Posterior cingulate gyrus (tissue), 11 donors: ENCODE data around the gene FLT1.

Source experiments
- DNase-seq, 10 donors: peaks; one replicate each; pipeline versions ENCODE4 v3.0.0 to v3.0.0-alpha.2; 2020 to 2021; ENCODE audit warnings: mixed read lengths in 3 of 10
- intact Hi-C: fragments of 100-400 bp; cut with DNase I; formaldehyde crosslinking; loops from one replicate; pipeline ENCODE4 v1.15.1; 2023

FLT1 gene

DNA sequence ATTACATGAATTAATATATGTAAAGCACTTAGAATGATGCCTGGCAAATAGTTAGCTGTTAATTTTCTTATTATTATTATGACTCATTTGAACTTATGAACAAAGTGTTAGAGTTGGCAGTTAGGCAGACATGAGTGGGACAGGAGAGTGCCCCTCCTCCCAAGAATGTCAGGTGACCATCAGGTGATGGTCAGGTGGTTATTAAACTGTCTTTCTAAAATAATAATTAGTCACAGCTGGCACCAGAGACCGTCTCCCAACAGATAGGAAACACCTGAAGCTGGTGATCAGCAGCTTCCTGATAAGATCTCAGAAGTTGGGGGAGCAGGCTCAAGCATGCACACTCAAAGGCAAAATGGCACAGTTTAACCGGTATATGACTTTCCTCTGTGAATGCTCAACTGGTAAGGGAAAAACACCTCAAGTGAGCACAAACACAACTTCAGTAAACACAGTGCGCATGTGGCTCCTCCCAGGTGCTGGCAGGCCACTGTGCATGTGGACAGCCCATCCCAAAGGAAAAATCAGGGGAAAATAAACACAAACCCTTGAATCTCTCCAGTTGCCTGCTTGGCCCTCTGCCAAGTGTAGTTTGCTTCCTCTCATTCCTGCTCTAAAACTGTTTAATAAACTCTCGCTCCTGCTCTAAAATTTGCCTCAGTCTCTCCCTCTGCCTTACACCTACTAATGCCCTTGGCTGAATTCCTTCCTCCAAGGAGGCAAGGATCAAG lies 54.0 kb downstream of the FLT1 start:
- intact Hi-C loops: no loop called here
- DNase-seq: no peak

DNA sequence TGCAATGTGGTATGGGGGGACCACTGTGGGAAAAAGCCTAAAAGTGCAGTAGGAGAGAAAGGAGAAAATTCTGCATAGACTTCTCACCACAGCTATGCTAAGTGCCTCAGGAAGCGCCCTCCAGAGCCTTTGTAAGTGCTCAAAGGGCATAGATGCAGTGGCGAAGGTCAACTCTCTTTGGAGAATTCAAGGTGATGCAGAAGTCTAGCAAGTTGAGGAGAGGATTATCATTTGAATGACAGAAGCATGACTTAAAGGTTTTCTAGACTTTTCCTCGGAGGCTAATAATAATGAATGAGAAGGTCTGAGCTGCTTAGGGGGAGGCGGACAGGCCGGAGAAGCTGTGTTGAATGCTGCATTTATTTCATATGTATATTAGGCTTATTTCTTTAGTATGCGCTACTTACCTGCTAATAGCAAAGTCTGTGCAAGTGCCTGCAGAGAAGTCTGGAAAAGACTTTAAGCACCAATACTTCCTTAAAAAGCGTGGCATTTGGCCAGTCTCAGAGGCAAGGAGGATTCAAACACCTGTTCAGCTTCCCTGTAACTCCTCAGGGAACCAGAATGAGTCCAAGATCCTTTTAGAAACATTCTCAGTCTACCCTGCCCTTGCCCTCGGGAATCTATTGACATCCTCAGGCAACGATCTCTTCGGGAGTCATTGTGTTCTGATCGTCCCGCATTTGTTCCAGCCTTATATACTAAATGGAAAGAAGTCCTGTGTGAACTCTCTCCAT lies 56.2 kb downstream of the FLT1 start:
- DNase-seq: no peak
- intact Hi-C loops: no loop called here

DNA sequence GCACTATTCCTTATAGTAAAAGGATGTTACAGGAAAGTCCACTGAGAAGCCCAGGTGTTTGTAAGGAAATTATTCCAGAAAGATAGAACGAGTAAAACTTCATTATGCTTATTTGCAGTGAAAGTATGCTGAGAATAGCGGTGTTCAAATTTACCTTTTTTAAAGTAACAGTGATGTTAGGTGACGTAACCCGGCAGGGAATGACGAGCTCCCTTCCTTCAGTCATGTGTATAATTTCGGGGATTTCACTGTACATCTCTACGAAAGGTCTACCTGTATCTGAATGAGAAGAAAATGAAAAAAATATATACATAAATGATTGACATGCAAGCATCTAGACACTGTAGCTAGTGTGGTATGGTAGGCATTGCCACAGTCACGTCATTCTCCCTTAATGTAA lies 56.9 kb downstream of the FLT1 start:
- intact Hi-C loops: no loop called here
- DNase-seq: no peak

DNA sequence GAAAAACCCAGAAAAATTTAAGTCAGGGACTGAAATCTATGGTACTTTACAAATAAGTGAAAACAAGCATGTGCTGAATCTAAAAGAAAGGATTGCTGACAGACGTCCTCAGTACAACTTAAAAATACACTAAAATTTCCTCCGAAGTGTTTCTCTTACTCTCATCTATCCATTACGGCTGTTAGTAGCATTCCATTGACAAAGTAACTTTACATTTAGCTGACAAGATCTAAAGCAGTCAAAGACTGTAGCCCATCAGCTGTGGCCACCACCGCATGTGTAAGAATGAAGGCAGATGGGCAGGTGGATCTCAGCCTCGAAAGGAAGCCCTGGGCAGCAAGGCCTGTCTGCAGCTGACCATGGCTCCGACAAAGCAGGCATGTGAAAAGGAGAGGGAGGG lies 59.0 kb downstream of the FLT1 start:
- DNase-seq: no peak
- intact Hi-C loops: no loop called here

DNA sequence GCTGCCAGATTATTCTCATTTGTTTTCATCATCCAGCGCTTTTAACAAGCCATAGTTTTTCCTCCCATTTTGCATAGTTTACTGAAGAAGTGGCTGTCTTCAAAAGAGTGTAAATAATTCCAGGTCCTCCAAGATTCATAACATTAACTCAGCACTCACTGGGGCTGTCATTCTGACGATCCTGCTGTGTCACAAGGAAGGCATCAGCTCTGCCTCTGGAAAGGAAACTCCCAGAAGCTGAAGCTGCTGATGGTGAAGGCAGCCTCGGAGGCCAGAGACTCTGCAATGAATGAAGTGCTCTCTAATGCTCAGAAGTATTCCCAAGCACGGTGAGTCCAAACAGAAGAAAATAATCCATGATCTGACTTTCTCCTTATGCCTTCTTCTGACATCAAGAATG lies 60.0 kb downstream of the FLT1 start:
- DNase-seq: no peak
- intact Hi-C loops: no loop called here

DNA sequence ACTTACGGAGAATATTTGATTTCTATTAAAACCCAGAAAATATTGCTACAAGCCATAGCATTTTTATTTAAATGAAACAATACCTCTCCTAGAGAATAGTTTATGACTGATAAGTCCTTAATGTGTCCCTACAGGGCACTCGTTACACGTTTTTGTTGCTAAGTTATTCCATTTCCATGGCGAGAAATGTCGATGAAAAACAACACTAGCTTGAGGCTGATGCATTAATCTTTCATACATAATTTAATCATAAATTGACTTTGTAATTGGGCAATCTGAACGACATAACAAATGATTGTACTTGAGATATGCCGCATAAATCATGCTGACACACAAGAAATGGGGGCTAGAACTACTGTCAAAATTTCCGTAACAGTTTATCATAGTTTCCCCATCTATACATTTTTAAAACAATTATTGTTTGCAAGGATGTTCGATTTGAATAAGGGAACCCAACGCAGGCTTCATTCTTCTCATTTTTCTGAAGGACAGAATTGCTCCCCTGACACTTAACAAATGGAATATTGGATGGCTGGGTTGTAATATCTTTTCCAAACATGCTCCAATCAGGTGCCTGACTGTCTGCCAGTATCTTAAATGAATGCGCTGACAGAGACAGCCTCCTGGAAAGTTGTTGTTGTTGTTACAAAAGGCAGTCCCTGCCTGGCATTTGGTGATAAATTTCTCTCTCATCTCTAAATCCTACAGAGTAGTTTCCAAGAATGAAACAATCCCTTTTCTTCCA lies 61.9 kb downstream of the FLT1 start:
- intact Hi-C loops: no loop called here
- DNase-seq: no peak

DNA sequence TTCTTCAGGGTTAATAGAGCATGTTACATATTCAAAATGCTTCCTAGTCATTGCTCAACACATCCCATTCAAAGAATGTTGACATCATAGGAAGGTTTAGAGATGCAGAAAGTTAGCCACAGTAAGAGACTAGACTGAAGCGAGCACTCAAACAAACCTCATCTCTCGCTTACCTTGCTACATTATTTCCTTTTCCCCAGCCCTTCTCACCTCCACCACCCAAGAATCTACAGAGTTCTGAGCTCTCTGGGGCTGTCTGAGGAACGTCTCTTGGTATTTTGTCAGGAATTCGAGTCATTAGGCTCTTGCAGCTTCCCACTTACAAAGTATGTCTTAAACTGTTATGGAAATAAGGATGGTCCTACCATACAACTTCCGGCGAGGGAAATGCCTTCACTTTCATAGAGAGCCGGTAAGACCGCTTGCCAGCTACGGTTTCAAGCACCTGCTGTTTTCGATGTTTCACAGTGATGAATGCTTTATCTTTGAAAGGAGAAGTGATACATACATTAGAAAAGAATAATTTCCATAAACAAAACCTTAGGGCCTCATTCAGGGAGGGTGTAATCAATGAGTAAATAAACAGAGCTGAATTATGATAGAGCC lies 65.1 kb downstream of the FLT1 start:
- intact Hi-C loops: no loop called here
- DNase-seq: no peak

DNA sequence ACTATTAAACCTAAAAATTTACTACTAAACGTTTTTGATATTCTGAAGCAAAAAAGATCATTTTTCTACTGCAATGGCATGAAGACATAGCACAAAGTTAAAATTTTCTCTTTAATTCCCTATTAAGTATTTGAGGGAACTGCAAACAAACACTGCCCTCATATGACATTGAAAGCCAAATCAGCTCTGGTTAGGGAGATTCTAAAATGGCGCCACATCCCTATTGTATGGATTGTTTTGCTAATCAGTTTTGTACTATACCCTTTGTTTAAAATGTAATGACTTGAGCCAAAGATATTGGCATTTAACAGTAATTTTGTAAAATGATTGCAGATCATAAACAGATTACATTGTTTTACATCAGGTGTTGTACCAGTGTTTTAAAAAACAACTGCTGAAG lies 65.8 kb downstream of the FLT1 start:
- intact Hi-C loops: no loop called here
- DNase-seq: no peak

DNA sequence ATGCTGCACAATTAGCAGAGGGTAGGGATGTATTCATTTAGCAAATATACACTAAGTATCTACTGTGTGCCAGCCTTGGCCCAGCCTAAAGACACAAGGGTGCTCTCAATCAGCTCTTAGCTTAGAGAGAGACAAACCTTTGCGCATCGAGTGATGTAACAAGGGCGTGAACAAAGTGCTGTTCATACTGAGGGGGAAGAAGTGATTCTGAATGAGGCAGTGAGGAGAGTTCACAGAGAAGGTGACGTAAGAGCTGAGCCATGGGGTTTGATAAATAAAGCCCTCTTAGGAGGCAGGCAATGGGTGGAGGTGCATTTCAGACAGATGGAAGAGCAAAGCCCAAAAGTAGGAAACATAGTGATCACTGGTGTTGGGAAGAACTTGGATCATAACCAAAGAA lies 68.5 kb downstream of the FLT1 start:
- DNase-seq: no peak
- intact Hi-C loops: no loop called here

DNA sequence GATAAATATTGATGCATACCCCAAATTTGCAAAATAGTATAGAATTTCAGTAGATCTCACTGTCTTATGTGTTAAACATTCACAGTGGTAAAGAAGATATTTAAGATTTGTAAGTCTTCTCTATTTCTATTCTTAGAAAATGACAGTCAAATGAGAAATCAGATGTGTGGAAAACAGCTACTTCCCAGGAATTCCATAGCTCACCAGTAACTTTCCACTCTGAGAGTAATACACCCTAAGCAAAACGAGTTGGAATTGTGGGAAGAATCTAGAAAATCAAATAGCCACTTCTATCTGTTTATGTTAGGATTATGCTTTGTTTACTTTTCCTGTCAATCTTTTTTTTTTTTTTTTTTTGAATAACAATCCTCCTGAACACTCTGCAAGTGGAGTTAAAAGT lies 69.1 kb downstream of the FLT1 start:
- DNase-seq: no peak
- intact Hi-C loops: no loop called here

DNA sequence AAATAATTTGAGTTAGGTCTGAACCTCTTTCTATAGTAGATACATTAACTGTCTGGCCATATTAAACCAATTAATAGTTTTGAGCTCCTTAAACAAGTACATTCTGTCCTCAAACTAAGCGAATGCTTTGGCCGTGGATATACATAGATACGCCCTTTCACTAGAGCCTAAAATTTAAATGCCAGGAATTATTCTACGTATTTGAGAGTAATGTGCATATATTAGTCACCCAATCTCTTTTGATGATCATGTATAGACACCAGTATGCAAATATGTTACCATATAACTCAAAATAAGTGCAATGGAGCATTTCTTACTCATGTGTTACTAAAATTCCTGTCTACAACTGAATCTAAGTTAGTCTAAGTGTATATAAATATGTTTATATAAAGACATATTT lies 70.4 kb downstream of the FLT1 start:
- intact Hi-C loops: no loop called here
- DNase-seq: no peak

DNA sequence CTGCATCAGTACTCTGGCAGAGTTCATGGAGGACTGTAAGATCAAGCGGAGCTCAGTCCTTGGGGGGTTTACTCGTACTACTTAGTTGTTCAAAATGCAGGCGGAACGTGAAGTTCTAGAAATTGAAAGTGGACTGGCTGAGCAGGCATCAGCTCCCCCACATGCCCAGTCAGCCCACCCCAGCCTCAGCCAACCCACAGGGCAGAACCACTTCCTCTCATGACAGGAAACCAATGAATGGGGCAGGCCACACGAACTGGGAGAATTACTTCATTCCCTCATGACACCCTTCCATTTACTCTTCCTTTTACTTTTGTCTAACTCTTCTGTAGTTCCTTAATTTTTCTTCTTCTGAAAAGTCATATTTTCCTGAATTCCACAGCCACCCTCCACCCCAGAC lies 71.9 kb downstream of the FLT1 start:
- peak in 4 of 10 donors; percentile 5 to 84 (median 20) for DNase-seq
- intact Hi-C loops: no loop called here

DNA sequence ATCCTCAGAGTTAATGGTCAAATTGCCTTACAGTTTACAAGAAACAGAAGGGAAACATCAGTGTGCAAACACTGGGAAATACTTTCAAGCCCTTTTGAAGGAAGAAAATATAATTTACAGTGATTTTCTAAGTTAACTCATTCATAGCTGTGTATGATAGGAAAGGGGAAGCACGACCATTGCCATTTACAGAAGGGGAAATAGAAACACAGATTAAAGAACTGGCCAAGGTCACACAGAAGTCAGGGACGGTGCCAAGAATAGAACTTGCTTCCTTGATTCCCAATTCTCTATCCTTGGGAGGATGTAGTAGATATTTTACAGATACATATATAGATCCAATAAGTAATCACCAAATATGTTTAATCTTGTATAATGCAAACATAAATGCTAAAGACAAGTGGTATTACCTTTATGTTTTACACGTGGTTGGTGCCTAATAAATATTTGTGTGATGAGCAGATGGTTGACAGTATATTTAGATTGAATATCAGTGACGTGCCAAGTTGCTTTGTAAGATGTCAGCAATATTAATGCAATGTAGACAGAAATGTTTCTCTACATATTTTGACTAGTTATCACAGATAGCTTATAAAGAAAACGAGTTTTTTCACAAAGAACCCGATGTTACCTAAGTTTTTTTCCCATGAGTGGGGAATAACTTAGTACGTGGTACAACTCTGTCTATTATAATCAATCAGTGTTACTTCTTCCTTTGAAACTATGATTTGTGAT lies 73.1 kb downstream of the FLT1 start:
- intact Hi-C loops: no loop called here
- DNase-seq: no peak

DNA sequence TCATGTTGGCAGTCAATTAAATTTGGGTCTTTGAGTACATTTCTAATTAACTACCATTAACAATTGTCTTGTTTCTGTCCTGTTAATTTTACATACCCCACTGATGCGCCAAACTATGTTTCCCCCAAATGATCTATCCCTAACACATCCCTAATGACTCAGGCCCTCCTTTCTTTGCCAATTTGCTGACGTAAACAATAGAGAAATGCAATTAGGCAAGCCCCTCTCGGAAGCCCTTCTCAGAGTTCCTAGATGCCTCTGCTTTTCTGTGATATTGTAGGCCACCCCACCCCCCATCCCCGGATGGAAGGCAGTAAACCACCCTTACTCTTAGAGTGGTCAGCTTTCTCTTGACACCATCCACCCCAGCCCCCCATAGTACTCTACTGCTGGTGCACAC lies 74.2 kb downstream of the FLT1 start:
- intact Hi-C loops: no loop called here
- DNase-seq: no peak

DNA sequence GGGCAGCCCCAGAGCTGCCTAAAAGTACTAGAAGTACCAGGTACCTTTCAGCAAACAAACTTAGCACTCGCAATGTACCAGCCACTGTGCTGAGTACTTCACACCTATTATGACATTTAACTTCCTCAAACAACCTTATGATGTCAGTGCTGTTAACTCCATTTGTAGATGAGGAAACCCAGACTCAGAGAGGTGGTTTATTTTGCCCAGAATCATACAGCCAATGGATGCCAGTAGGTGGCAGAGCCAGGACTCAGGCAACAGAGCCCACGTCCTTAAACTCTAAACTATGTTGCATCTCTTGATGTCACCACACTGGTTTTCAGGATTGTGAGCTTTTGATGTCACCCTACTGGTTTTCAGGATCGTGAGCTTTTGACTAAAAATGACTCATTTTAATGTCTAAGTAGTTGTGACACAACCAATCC lies 78.9 kb downstream of the FLT1 start:
- no peak for DNase-seq
- intact Hi-C loops: no loop called here

DNA sequence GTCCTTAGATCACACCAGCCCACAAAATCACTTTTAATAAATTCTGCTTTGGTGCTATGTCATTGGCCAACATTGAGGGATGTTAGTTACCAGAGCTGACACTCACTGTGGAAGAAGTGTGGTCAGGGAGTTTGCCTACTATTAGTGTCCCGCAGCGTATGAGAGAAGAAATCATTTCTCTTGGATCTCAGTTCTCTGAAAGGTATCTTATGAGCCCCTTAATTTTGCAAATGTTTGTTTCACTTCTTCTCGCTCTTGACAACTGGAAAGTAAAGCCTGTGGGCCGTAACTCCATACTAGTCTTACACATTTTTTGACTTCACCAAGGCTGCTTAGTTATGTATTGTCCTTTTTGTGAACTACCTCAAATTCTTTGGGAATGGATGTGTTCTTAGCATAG lies 80.9 kb downstream of the FLT1 start:
- no peak for DNase-seq
- intact Hi-C loops: no loop called here

DNA sequence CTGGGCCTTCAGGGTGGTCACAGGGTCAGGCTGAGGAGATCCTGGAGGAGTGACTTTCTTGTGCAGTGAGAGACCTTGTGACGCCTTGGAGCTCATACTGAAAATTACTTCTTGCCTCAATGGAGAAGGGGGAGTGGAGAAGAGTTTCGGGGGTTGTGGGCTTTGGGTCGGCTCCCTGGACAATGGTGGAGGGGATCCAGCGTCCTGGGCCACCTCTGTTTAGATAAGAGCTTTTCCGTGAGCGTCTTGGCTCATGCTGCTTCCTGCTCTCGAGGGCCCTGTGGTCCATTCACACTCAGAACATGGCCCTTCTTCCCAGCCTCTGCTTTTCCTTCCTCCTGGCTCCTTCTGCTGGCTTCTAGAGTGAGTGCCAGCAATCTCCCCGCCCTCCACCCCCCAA lies 81.9 kb downstream of the FLT1 start:
- DNase-seq: no peak
- intact Hi-C loops: no loop called here

DNA sequence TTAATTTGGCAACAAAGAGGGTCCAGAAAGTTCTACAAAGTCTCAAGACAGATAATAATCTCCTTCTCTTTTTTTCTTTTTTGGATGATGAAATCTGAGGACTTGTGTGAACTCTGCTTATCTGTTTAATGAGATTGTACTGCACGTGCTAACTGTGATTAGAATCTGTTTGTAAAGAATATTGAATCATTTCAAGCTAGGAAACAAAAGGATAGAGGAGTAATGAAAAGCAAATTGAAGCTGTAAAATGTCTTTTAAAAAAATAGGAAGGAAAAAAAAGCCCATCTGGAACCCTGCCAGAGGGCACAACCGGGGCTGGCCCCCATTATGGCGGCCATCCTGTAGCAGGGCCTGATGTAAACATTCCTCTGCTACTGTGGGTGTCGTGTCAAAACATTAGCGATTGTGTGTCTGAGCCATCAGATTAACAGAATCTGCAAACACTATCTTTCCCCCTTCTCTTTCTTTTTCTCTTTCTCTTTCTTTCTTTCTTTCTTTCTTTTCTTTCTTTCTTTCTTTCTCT lies 83.0 kb downstream of the FLT1 start:
- intact Hi-C loops: no loop called here
- DNase-seq: no peak

DNA sequence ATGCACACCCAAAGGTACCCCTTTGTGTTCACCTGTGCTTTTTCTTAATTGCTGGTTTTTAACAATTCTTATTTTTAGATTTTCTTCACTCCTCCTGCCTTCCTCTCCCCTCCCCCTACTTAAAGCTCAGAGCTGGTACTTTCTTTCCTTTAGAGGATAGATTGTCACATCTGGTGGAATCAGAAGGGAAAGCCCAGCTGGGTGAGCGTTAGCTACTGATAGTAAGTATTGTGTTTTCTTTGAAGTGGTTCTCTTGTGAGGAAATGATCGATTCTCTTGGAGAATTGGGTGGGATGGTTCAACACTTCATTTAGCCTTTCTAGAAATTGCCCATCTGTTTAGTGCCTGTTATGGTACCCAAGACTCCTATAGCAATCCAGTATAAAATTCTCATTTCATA lies 84.8 kb downstream of the FLT1 start:
- DNase-seq: no peak
- intact Hi-C loops: no loop called here

DNA sequence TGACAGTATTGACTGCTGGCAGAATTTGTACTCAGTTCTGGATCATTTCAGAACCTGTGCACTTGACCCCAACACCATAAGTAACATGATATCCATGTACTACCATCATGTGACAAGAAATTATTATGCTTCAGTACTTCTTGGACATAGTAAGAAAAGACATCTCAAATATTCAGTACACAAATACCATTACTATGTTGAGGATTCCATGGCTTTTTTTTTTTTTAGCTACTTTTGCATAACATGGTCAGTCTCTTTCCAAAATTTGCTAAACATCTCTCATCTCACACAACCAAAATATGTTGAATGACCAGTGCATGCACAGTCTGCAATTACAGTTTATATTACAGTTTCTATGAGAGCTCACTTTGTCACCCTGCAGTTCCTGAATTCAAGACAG lies 85.3 kb downstream of the FLT1 start:
- intact Hi-C loops: no loop called here
- no peak for DNase-seq
